SK-N-SH treated with all-trans-retinoic acid at 6 μM for 48 hours (cell line): ENCODE results near the gene JSRP1.

Experiments
- ATAC-seq: fragments of 200-7000 bp; cut with Tn5 transposase; 3 replicates; pipeline ENCODE4 v1.9.1; 2020; ENCODE audit warnings: mild to moderate bottlenecking, moderate library complexity
- ARNTL ChIP-seq: fragments of 450-650 bp; formaldehyde crosslinking; IDR thresholded peaks from 2 replicates; pipeline ENCODE4 v1.5.0; 2020; ENCODE audit warnings: low read depth, mild to moderate bottlenecking, moderate library complexity, borderline replicate concordance
- BACH2 ChIP-seq: fragments of 250-450 bp; sonication (Bioruptor Pico); IDR thresholded peaks from 2 replicates; pipeline ENCODE4 v1.9.0; 2021; ENCODE audit warnings: mild to moderate bottlenecking, borderline replicate concordance
- CREB5 ChIP-seq: fragments of 250-450 bp; sonication (Bioruptor Pico); IDR thresholded peaks from 2 replicates; pipeline ENCODE4 v1.5.1; 2020; ENCODE audit warnings: low read depth, mild to moderate bottlenecking, moderate library complexity
- CSDC2 ChIP-seq: fragments of 250-450 bp; sonication (Bioruptor Pico); IDR thresholded peaks from 2 replicates; pipeline ENCODE4 v1.5.0; 2020; ENCODE audit warnings: mild to moderate bottlenecking, moderate library complexity
- CSRNP3 ChIP-seq: fragments of 250-450 bp; sonication (Bioruptor Pico); IDR thresholded peaks from 2 replicates; pipeline ENCODE4 v1.5.1; 2021; ENCODE audit warnings: mild to moderate bottlenecking, moderate library complexity
- ESRRG ChIP-seq: fragments of 250-450 bp; sonication (Bioruptor Pico); IDR thresholded peaks from 2 replicates; pipeline ENCODE4 v1.6.1; 2021; ENCODE audit warnings: mild to moderate bottlenecking
- ISL1 ChIP-seq: fragments of 250-450 bp; sonication (Bioruptor Pico); IDR thresholded peaks from 2 replicates; pipeline ENCODE4 v2.1.2; 2022; ENCODE audit warnings: mild to moderate bottlenecking, moderate library complexity
- OSR1 ChIP-seq: fragments of 250-450 bp; sonication (Bioruptor Pico); IDR thresholded peaks from 2 replicates; pipeline ENCODE4 v1.8.0; 2022; ENCODE audit warnings: moderate library complexity, mild to moderate bottlenecking, inconsistent platforms
- PPARA ChIP-seq: fragments of 250-450 bp; sonication (Bioruptor Pico); IDR thresholded peaks from 2 replicates; pipeline ENCODE4 v1.5.0; 2020; ENCODE audit warnings: mild to moderate bottlenecking, borderline replicate concordance
- RARB ChIP-seq: fragments of 250-450 bp; sonication (Bioruptor Pico); IDR thresholded peaks from 2 replicates; pipeline ENCODE4 v1.8.0; 2021; ENCODE audit warnings: mild to moderate bottlenecking, moderate library complexity
- SNAI2 ChIP-seq: fragments of 250-450 bp; sonication (Bioruptor Pico); IDR thresholded peaks from 2 replicates; pipeline ENCODE4 v1.5.0; 2020; ENCODE audit warnings: mild to moderate bottlenecking, moderate library complexity
- TOX ChIP-seq: fragments of 250-450 bp; sonication (Bioruptor Pico); IDR thresholded peaks from 2 replicates; pipeline ENCODE4 v1.8.0; 2021; ENCODE audit warnings: mild to moderate bottlenecking, moderate library complexity, borderline replicate concordance
- TSHZ2 ChIP-seq: fragments of 250-450 bp; sonication (Bioruptor Pico); IDR thresholded peaks from 2 replicates; pipeline ENCODE4 v1.5.0; 2020; ENCODE audit warnings: mild to moderate bottlenecking, moderate library complexity
- ZC3H10 ChIP-seq: fragments of 250-450 bp; sonication (Bioruptor Pico); IDR thresholded peaks from 2 replicates; pipeline ENCODE4 v1.5.1; 2021; ENCODE audit warnings: mild to moderate bottlenecking, moderate library complexity
- ZFP3 ChIP-seq: fragments of 250-450 bp; sonication (Bioruptor Pico); IDR thresholded peaks from 2 replicates; pipeline ENCODE4 v1.5.0; 2020; ENCODE audit warnings: mild to moderate bottlenecking, moderate library complexity
- ZFP30 ChIP-seq: fragments of 450-650 bp; formaldehyde crosslinking; IDR thresholded peaks from 2 replicates; pipeline ENCODE4 v1.5.0; 2022; ENCODE audit warnings: mild to moderate bottlenecking, moderate library complexity
- ZNF565 ChIP-seq: fragments of 450-650 bp; formaldehyde crosslinking; conservative IDR thresholded peaks from 2 replicates; pipeline ENCODE4 v1.5.0; 2020; ENCODE audit warnings: low read depth, mild to moderate bottlenecking, moderate library complexity
- ZNF70 ChIP-seq: fragments of 450-650 bp; formaldehyde crosslinking; IDR thresholded peaks from 2 replicates; pipeline ENCODE4 v1.5.0; 2020; ENCODE audit warnings: mild to moderate bottlenecking, moderate library complexity
- ZNF8 ChIP-seq: fragments of 450-650 bp; formaldehyde crosslinking; IDR thresholded peaks from 2 replicates; pipeline ENCODE4 v1.5.0; 2020; ENCODE audit warnings: mild to moderate bottlenecking, moderate library complexity
- TF ChIP-seq, protein P1 (sequence below): fragments of 250-450 bp; sonication (Bioruptor Pico); IDR thresholded peaks from 2 replicates; pipeline ENCODE4 v1.8.0; 2021; ENCODE audit warnings: low read depth, mild to moderate bottlenecking, moderate library complexity, borderline replicate concordance
- TF ChIP-seq, protein P2 (sequence below): fragments of 250-450 bp; sonication (Bioruptor Pico); IDR thresholded peaks from 2 replicates; pipeline ENCODE4 v1.8.0; 2020; ENCODE audit warnings: mild to moderate bottlenecking, moderate library complexity, borderline replicate concordance

JSRP1 gene

GRCh38 chr19:2229103-2230032 is 26.8 kb downstream of the JSRP1 start:
- ATAC-seq = no peak
- no peak for TF ChIP-seq ZNF565 (CRISPR knock-in tag)
- TF ChIP-seq BACH2 (CRISPR knock-in tag) = no peak
- no peak for TF ChIP-seq ZFP3 (CRISPR knock-in tag)
- TF ChIP-seq ARNTL (CRISPR knock-in tag) = no peak
- TF ChIP-seq, protein P1, sequence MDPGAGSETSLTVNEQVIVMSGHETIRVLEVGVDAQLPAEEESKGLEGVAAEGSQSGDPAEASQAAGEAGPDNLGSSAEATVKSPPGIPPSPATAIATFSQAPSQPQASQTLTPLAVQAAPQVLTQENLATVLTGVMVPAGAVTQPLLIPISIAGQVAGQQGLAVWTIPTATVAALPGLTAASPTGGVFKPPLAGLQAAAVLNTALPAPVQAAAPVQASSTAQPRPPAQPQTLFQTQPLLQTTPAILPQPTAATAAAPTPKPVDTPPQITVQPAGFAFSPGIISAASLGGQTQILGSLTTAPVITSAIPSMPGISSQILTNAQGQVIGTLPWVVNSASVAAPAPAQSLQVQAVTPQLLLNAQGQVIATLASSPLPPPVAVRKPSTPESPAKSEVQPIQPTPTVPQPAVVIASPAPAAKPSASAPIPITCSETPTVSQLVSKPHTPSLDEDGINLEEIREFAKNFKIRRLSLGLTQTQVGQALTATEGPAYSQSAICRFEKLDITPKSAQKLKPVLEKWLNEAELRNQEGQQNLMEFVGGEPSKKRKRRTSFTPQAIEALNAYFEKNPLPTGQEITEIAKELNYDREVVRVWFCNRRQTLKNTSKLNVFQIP (CRISPR knock-in tag) = no peak
- no peak for TF ChIP-seq PPARA
- no peak for TF ChIP-seq ISL1
- TF ChIP-seq RARB = no peak
- TF ChIP-seq TSHZ2 = no peak
- TF ChIP-seq ZC3H10 (CRISPR knock-in tag) = no peak
- no peak for TF ChIP-seq ESRRG (CRISPR knock-in tag)
- no peak for TF ChIP-seq SNAI2 (CRISPR knock-in tag)
- TF ChIP-seq ZNF70 (CRISPR knock-in tag) = no peak
- no peak for TF ChIP-seq CSRNP3 (CRISPR knock-in tag)
- TF ChIP-seq CREB5 (CRISPR knock-in tag) = no peak
- TF ChIP-seq, all 23 proteins: peak for 0

DNA sequence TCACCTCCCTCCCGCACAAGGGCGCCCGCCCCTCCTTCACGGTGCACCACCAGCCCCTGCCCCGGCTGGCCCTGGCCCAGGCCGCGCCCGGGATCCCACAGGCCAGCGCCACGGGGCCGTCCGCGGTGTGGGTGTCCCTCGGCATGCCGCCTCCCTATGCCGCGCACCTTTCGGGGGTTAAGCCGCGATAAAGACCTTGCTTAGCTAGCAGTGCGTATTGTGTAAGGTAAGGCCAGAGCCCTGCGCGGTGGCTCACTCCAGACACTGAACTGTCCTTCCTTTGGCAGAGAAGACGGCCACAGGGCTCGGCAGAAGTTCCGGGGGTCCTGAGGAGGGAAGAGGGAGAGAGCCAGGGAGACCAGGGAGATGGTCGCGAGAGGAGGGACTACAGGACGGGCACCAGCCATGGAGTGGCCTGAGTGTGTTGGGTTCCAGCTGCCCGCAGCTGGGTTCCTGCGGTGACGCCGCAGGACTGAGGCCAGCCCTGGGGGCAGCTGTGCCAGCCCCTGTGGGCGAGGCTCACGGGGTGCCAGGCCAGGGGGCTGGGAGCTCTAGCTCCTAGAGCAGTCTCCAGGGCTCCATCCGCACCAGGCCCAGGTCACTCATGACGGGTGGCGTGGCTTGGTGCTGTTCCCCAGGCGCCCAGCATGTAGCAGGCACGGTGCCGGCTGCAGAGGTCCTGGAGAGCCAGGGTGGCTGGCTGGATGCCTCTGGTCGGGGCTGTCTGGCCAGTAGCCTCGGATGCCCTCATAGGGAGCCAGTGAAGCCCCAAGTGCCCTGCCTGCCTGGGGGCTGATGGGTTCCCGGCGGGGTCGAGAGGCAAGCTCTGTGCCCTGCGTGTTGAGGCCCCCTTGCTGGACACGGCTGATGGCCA is 27.8 kb downstream of the JSRP1 start:
- no peak for ATAC-seq
- TF ChIP-seq CSDC2 (CRISPR knock-in tag) (no peak), TSHZ2 (no peak), ZNF565 (CRISPR knock-in tag) (no peak), ZNF8 (no peak), OSR1 (CRISPR knock-in tag) (no peak), PPARA (no peak), CREB5 (CRISPR knock-in tag) (no peak), ZC3H10 (CRISPR knock-in tag) (no peak), RARB (no peak), ZFP30 (CRISPR knock-in tag) (no peak), ZFP3 (CRISPR knock-in tag) (no peak), ISL1 (no peak), ESRRG (CRISPR knock-in tag) (no peak), ZNF70 (CRISPR knock-in tag) (no peak), CSRNP3 (CRISPR knock-in tag) (no peak), TOX (CRISPR knock-in tag) (no peak)
- TF ChIP-seq, protein P2, sequence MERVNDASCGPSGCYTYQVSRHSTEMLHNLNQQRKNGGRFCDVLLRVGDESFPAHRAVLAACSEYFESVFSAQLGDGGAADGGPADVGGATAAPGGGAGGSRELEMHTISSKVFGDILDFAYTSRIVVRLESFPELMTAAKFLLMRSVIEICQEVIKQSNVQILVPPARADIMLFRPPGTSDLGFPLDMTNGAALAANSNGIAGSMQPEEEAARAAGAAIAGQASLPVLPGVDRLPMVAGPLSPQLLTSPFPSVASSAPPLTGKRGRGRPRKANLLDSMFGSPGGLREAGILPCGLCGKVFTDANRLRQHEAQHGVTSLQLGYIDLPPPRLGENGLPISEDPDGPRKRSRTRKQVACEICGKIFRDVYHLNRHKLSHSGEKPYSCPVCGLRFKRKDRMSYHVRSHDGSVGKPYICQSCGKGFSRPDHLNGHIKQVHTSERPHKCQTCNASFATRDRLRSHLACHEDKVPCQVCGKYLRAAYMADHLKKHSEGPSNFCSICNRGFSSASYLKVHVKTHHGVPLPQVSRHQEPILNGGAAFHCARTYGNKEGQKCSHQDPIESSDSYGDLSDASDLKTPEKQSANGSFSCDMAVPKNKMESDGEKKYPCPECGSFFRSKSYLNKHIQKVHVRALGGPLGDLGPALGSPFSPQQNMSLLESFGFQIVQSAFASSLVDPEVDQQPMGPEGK (CRISPR knock-in tag) = no peak
